NCI-H2029 (cell line): Measurements from ENCODE around the gene ZNF217.
"Not testable (repeated sequence)": the region's sequence is repeated elsewhere in the genome, so short reads cannot be mapped to it uniquely, and the experiment has no call there.

ENCODE experiments used
- DNase-seq: peaks from one replicate; lab custom pipeline; 2025; lab: John Stamatoyannopoulos, UW

ZNF217 gene

DNA sequence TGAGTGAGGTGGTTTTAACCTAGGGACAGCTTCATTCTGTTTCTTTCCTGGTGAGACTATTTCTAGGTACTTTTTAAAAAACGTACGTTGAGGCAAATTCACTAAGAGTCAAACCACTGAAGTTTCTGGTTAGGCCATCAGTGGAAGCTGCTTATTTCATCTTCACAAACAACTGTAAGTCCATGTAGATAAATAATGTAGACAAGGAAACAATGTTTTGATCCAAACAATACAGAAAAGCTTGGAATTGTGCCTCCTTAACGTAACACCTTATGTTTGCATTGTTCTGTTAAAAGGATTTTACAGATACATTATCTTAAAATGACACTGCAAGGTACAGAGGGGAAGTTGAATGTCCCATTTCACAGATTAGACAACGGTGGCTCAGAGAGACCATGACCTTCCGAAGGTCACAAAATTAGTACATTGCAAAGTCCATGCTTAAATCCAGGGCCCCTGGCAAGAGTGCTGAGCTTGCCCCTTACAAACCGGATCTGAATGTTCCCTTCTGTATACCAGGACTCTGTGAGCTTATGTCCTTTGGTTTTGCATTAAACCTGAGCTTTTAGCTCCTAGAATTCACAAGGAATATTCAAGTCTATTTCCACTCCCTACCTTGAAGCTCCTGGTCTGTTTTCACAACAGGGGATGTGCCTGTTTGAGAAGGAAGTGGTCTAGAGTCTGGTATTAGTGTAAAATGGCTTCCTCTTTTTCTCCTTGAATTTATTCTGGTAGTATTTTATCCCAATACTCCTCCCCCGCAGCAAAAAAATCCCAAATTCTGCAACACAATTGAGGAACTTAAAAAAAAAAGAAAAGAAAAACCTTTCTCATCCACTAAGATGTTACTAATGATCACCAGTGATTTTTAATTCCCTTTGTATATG, 28.9 kb upstream of the ZNF217 start:
- no peak for DNase-seq

GRCh38 chr20:53621482-53622246, 28.0 kb upstream of the ZNF217 start:
- no peak for DNase-seq

GRCh38 chr20:53618490-53619000, 24.9 kb upstream of the ZNF217 start:
- DNase-seq, result not testable (repeated sequence)

DNA sequence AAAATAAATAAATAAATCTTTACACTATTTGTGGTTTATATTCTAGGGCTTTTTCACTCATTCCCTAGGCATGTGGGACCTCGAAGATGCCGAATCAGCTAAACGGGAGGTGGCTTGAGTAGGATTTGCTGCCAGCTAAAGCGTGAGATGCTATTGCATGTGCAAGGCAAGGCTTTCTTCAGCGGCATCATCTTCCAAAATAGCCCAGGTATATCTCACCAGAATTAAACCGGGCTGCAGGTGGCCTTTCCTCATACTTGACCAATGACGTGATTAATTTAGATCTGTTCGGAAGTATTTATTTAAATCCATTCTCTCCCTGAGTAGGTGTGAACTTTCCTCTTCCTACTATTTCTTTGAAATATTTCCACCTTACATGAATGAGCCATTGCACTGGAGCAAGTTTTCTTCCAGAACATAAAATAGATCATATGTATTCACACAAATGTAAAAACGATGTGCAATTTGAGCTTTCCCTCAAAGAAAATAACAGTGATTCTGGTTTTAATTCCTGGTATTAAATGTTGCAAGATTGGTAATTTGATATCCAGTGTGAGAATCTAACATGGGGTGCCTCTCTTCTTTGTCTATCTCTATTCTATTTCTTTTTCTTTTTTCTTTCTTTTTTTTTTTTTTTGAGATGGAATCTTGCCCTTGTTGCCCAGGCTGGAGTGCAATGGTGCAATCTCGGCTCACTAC, 24.3 kb upstream of the ZNF217 start:
- DNase-seq, result no peak

DNA sequence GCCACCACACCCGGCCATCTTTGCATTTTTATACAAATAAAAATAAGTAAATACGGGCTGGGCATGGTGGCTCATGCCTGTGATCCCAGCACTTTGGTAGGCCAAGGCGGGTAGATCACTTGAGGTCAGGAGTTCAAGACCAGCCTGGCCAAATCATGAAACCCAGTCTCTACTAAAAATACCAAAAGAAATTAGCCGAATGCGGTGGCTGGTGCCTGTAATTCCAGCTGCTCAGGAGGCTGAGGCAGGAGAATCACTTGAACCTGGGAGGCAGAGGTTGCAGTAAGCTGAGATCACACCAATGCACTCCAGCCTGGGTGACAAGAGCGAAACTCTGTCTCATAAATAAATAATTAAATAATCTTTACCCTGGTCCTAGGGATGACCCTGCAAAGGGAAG, 22.9 kb upstream of the ZNF217 start:
- DNase-seq, result not testable (repeated sequence)

DNA sequence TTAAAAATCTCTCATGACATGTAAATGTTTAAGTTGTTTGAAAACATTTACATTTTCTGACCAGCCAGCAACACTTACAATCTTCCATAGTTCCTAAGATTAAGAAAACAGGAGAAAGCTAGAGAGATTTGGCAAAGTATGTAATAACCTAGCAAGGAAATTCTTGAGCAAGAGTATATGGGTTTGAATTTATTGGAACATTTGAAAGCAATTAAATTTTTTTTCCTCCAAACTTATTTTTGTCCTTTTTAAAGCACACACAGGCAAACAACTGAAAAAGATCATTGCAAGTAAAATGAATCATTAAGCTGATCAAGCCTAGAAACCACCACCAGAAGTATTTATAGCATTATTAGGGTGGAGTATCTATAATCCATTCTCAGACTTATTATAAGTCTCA, 20.1 kb upstream of the ZNF217 start:
- DNase-seq, result no peak

DNA sequence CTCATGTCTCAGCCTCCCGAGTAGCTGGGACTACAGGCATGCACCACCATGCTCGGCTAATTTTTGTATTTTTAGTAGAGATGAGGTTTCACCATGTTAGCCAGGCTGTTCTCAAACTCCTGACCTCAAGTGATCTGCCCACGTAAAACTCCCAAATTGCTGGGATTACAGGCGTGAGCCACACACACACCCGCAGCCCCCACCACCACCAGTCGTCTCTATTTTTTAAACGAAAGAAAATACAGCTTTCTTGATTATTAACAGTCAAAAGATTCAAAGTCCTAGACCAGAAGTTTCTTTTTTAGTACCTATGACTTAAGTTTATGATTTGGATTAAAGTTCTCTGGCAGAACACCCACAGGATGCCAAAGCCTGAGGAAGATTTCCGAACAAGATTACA, 18.6 kb upstream of the ZNF217 start:
- not testable (repeated sequence) for DNase-seq

- DNase-seq, result no peak
These were observed 17.8 kb upstream of the ZNF217 start for GRCh38 chr20:53611449-53611894.

- DNase-seq, result peak; percentile 90
These were observed 16.1 kb upstream of the ZNF217 start for GRCh38 chr20:53609491-53610445.

DNA sequence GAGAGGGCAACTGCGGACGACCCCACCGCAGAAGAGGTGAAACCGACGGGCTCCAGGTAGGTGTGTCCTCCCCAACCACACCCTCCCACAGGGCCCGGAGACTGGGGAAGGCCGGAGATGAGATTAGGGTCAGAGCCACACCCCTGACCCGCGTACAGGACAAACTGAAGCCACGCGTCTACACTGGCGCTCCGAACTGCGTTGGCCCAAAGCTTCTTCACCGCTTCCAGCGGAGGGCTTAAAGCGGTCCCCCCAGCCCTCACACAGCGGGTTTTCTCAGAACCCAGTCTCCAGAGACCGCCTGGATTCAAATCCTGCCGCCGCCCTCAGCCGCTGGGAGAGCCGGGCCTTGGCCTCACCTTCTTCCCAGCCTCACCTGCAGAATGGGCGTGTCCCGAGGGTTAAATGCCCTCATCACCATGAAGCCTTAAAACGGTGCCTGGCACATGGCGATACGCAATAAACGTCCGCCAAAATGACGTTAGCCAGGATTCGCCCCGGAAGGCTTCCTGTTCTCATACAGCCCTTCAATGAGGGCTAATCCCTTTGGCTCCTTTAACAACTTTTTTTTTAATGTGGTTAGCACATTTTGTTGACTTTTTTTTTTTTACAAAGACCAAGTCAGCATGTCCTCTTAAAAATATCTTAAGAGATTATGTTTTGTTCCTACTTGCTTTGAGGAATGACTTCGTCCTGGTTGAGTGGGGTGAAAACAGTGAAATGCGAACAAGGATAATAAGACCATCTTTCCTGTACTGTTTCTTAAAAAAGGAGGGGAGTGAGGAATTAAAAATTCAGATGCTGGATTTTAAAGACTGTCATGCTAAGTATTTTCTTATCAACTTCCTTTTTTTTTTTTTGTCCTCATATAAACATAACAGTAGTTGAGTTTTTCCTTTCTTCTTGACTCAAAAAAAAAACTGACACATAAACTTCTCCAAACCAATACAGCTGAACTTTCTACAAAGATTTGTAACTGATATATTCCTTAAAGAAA, 15.1 kb upstream of the ZNF217 start:
- no peak for DNase-seq

DNA sequence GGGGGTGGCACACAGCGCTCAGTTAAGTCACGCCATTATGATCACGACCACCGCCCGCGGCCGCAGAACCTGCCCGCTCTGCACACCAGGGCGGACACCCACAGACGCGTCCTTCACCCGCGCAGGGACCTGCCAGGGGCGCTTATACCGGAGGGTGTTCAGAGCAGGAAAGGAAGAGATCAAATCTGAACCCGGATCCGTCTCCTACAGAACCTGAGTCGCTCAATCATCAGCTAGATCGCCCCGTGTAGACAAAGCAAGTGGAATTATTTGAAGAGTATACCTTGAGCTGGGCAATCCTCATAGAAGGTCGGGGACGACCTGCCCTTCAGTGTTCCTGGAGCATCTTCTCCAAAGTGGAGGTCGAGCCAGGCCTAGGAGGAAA, 14.4 kb upstream of the ZNF217 start:
- DNase-seq, result no peak

- DNase-seq, result no peak
These were observed 12.8 kb upstream of the ZNF217 start for GRCh38 chr20:53606364-53606985.

GRCh38 chr20:53605401-53605800, 11.8 kb upstream of the ZNF217 start:
- DNase-seq, result not testable (repeated sequence)

GRCh38 chr20:53604846-53605245, 11.2 kb upstream of the ZNF217 start:
- DNase-seq, result not testable (repeated sequence)

- no peak for DNase-seq
These were observed 9.0 kb upstream of the ZNF217 start for GRCh38 chr20:53602661-53603060.

GRCh38 chr20:53599910-53600632, 6.4 kb upstream of the ZNF217 start:
- DNase-seq, result no peak

DNA sequence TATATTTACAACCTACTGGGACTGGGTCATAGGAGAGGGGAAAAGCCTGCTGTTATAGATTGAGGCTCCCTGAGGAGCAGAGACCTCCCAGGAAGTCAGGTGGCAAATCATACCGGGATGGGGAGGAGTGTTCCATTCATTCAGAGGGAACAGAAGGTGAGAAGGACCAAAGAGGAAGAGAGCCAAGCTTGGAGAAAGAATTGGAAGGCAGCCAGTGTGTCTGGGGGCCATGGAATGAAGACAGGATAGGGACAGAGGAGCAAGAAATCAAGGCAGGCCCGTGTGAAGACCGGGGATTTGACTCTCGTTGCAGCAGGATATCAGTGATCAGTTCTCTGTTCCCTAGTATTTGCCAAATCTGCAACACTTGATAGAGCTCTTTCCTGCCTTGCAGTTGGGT, 5.7 kb upstream of the ZNF217 start:
- DNase-seq, result no peak

DNA sequence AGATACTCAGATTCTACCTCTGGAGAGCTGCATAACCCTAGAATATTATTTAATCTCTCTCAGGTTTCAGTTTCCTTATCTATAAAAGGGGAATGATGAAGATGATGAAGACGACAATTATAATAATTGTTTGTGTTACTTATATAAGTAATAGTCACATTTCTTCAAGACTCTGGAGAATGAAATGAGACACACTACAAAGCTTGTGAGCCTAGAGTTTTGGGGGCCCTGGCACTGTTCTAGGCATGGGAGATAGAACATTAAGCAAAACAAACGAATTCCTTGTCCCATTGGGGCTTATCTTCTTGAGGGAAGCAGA, 5.4 kb upstream of the ZNF217 start:
- no peak for DNase-seq
